GM12865 (cell line): ENCODE data around the gene GGNBP2.

Experiments
- DNase-seq: peaks from one replicate; pipeline ENCODE4 v3.0.0; 2010; ENCODE audit warnings: low read depth
- H3K4me3 ChIP-seq: 2 replicates; pipeline ENCODE4 v1.5.1; 2011; ENCODE audit warnings: mild to moderate bottlenecking, low read depth, low read length, control low read depth
- CTCF ChIP-seq: IDR thresholded peaks from 2 replicates; pipeline ENCODE4 v1.5.1; 2011; ENCODE audit warnings: low read length, control low read depth, low read depth, inconsistent platforms; ENCODE audit not compliant: insufficient read depth; ENCODE audit errors: missing control alignments

GGNBP2 gene

GRCh38 chr17:36609498-36609862 is 64.8 kb downstream of the GGNBP2 start:
- H3K4me3 ChIP-seq: no peak overlapping the region
- no peak for TF ChIP-seq CTCF
- no peak for DNase-seq

- DNase-seq: no peak
- H3K4me3 ChIP-seq: no peak overlapping the region
- no peak for TF ChIP-seq CTCF
Measured at GRCh38 chr17:36610474-36610873, 65.8 kb downstream of the GGNBP2 start.

- no peak overlapping the region for H3K4me3 ChIP-seq
- no peak for DNase-seq
- TF ChIP-seq CTCF: no peak
Measured at GRCh38 chr17:36611345-36612072, 66.8 kb downstream of the GGNBP2 start.

GRCh38 chr17:36612323-36612722 is 67.6 kb downstream of the GGNBP2 start:
- H3K4me3 ChIP-seq: no peak overlapping the region
- TF ChIP-seq CTCF: no peak
- no peak for DNase-seq

GRCh38 chr17:36613155-36613554 is 68.4 kb downstream of the GGNBP2 start:
- no peak overlapping the region for H3K4me3 ChIP-seq
- no peak for TF ChIP-seq CTCF
- no peak for DNase-seq

- no peak for DNase-seq
- TF ChIP-seq CTCF: no peak
- H3K4me3 ChIP-seq: no peak overlapping the region
Measured at GRCh38 chr17:36614081-36614480, 69.4 kb downstream of the GGNBP2 start.

- no peak overlapping the region for H3K4me3 ChIP-seq
- no peak for TF ChIP-seq CTCF
- no peak for DNase-seq
Measured at GRCh38 chr17:36614933-36615332, 70.2 kb downstream of the GGNBP2 start.
